K562 (cell line): ENCODE results near the gene CD84. TPM values are rescaled to one million over a fixed set of nuclear protein-coding genes. Genes with fewer than 3 reads are reported as not detected.

Experiments
- ATAC-seq: fragments of 200-7000 bp; cut with Tn5 transposase; 3 replicates; pipeline ENCODE4 v1.9.1; 2020; ENCODE audit warnings: moderate library complexity
- BruUV-seq: library from RNA; stranded (reverse); fragments of 400-500 nt; replicated peaks from 2 replicates; lab custom pipeline; 2021; lab: Mats Ljungman, UMichigan
- CTCF ChIA-PET: fragments of 300-600 bp; formaldehyde crosslinking; extraction: SDS; loops from one replicate; lab custom pipeline; 2021; ENCODE audit warnings: low intra/inter-chr PET ratio; lab: Yijun Ruan, JAX
- POLR2A ChIA-PET: fragments of 300-600, 350-650 bp; sonication (Branson Sonifier 250); formaldehyde crosslinking; extraction: SDS; loops from one replicate; lab custom pipeline; 2021; ENCODE audit warnings: antibody characterized with exemption, inconsistent platforms; lab: Yijun Ruan, JAX
- DNase-seq, 4 experiments: peaks; one replicate each; pipeline versions ENCODE4 v3.0.0 to v3.0.0-alpha.2; 2011 to 2018; ENCODE audit warnings: low spot score in 3 of 4, mixed read lengths in 3 of 4; ENCODE audit errors: extremely low read depth in 1 of 4
- FAIRE-seq: peaks from 2 replicates; lab custom pipeline; 2011; peaks lifted over from hg19 to GRCh38; lab: Jason Lieb, UNC
- H2AFZ ChIP-seq: 2 replicates; pipeline ENCODE4 v1.6.0; 2011; ENCODE audit warnings: low read depth, low read length, control low read depth, inconsistent platforms
- H3K27ac ChIP-seq: fragments of 200-600 bp; 3 replicates; pipeline ENCODE4 v1.8.0; 2011; ENCODE audit warnings: low read depth, mild to moderate bottlenecking, control low read depth, inconsistent platforms, low read length, moderate library complexity, mixed read lengths; ENCODE audit errors: extremely low read depth
- H3K27me3 ChIP-seq, 2 experiments: fragments of 300-600 bp in 1 of 2; 2 replicates in 1 of 2; 3 replicates in 1 of 2; pipeline versions ENCODE4 v1.6.0 to v1.8.0; 2011; ENCODE audit warnings: inconsistent platforms in 2 of 2, low read length in 2 of 2, mild to moderate bottlenecking in 1 of 2, mixed read lengths in 1 of 2, moderate library complexity in 1 of 2; ENCODE audit not compliant: control insufficient read depth in 2 of 2, insufficient read depth in 2 of 2
- H3K36me3 ChIP-seq: fragments of 300-600 bp; 3 replicates; pipeline ENCODE4 v1.8.0; 2011; ENCODE audit warnings: mild to moderate bottlenecking, low read length, inconsistent platforms; ENCODE audit not compliant: control insufficient read depth, insufficient read depth
- H3K4me1 ChIP-seq, 2 experiments: fragments of 200-600 bp in 1 of 2; replicated peaks in 1 of 2; 2 replicates in 1 of 2; 3 replicates in 1 of 2; pipeline versions ENCODE4 v1.5.1 to v1.8.0; 2011; ENCODE audit warnings: inconsistent platforms in 2 of 2, low read length in 2 of 2, mild to moderate bottlenecking in 1 of 2, mixed read lengths in 1 of 2, moderate library complexity in 1 of 2; ENCODE audit not compliant: control insufficient read depth in 2 of 2, insufficient read depth in 2 of 2
- H3K4me2 ChIP-seq: 2 replicates; pipeline ENCODE4 v1.6.1; 2011; ENCODE audit warnings: low read length, control low read depth, inconsistent platforms, mixed read lengths; ENCODE audit not compliant: insufficient read depth
- H3K4me3 ChIP-seq: fragments of 200-600 bp; sonication (generic), shearing (Covaris generic); 2 replicates; pipeline ENCODE4 v1.5.1; 2016; ENCODE audit warnings: control low read depth, inconsistent platforms
- H3K79me2 ChIP-seq: fragments of 200-600 bp; 3 replicates; pipeline ENCODE4 v1.8.0; 2011; ENCODE audit warnings: low read length, inconsistent platforms; ENCODE audit not compliant: control insufficient read depth, insufficient read depth
- H3K9ac ChIP-seq, 2 experiments: 2 replicates each; pipeline versions ENCODE4 v1.6.0 to v1.6.1; 2011; ENCODE audit warnings: low read depth in 2 of 2, low read length in 2 of 2, control low read depth in 1 of 2, inconsistent platforms in 1 of 2, mild to moderate bottlenecking in 1 of 2, mixed read lengths in 1 of 2; ENCODE audit not compliant: insufficient read depth in 1 of 2
- H3K9me1 ChIP-seq: one replicate; pipeline ENCODE4 v1.6.0; 2011; ENCODE audit warnings: inconsistent platforms, mild to moderate bottlenecking, low read length, moderate library complexity; ENCODE audit not compliant: control insufficient read depth, insufficient read depth
- H3K9me3 ChIP-seq: replicated peaks from 2 replicates; pipeline ENCODE4 v1.5.1; 2011; ENCODE audit warnings: low read depth, low read length, inconsistent platforms; ENCODE audit not compliant: control insufficient read depth, insufficient read depth
- H4K20me1 ChIP-seq: replicated peaks from 2 replicates; pipeline ENCODE4 v1.6.1; 2011; ENCODE audit warnings: low read length, inconsistent platforms, mixed read lengths; ENCODE audit not compliant: control insufficient read depth, insufficient read depth
- DMBX1 ChIP-seq: fragments of 250-450 bp; sonication (Bioruptor Pico); IDR thresholded peaks from 2 replicates; pipeline ENCODE4 v1.8.0; 2022; ENCODE audit warnings: inconsistent platforms, mild to moderate bottlenecking, moderate library complexity, borderline replicate concordance
- NFIC ChIP-seq: fragments of 450-650 bp; IDR thresholded peaks from 2 replicates; pipeline ENCODE4 v1.6.1; 2017; ENCODE audit warnings: mild to moderate bottlenecking, inconsistent platforms
- UBTF ChIP-seq, 2 experiments: IDR thresholded peaks; 2 replicates each; pipeline ENCODE4 v1.6.1; 2012; ENCODE audit warnings: improper control_type of control experiment in 2 of 2, low read depth in 2 of 2, low read length in 2 of 2, borderline replicate concordance in 1 of 2
- ZNF695 ChIP-seq: fragments of 450-650 bp; formaldehyde crosslinking; IDR thresholded peaks from 2 replicates; pipeline ENCODE4 v1.4.0; 2020; ENCODE audit warnings: mild to moderate bottlenecking, moderate library complexity
- WGBS: fragments of 100-300 bp; shearing (Covaris generic); methylation state at CpG from one replicate; pipeline ENCODE4 v1.1.6; 2016; ENCODE audit warnings: low coverage, mixed read lengths; ENCODE audit not compliant: insufficient coverage; ENCODE audit errors: missing lambda C conversion rate; 5-methylcytosine and 5-hydroxymethylcytosine counted together
- in situ Hi-C: fragments of 300-500 bp; cut with MboI; formaldehyde crosslinking; loops from 4 replicates; pipeline ENCODE4 v1.15.0; 2018; ENCODE audit warnings: inconsistent platforms, mixed read lengths
- intact Hi-C: fragments of 100-400 bp; cut with micrococcal nuclease; formaldehyde crosslinking; loops from 2 replicates; pipeline ENCODE4 v1.14.2; 2022
- polyA plus RNA-seq, 8 experiments: library from polyadenylated mRNA; depleted of rRNA in 4 of 8; stranded (reverse) in 5 of 8; unstranded in 3 of 8; fragments of >200 nt; fragmentation: Nextera tagmentation in 2 of 8; fragmentation: Illumina TruSeq in 1 of 8; extraction: Ambion mirVana in 2 of 8; extraction: Trizol in 1 of 8; gene quantifications; 2 replicates each; pipeline versions ENCODE4 v1.2.1 to v1.2.3, GENCODE V29; 2011 to 2014; ENCODE audit warnings: inconsistent platforms in 1 of 8, missing spikeins in 1 of 8
- total RNA-seq, 7 experiments: library from RNA; depleted of rRNA in 6 of 7; stranded (reverse); fragments of >200 nt in 6 of 7; fragmentation: Illumina TruSeq in 2 of 7; extraction: Trizol in 2 of 7; gene quantifications; 2 replicates each; pipeline versions ENCODE4 v1.2.1 to v1.2.3, GENCODE V29; 2011 to 2021; ENCODE audit warnings: low replicate concordance in 1 of 7

Gene CD84
- total and polyA plus RNA-seq, 9 of the 15 experiments (the other 6 are each of a cell fraction or from before 2014, with no cell fraction given), result 0.82 to 6.8 (median 2.0) TPM

- TF ChIP-seq DMBX1 (CRISPR knock-in tag), result peak; percentile 71; the same call in 1 of the 2 replicates
- no peak for TF ChIP-seq ZNF695 (CRISPR knock-in tag)
Measured at GRCh38 chr1:160544647-160545046, 34.6 kb downstream of the CD84 start (continued).

- H3K27ac ChIP-seq, result peak overlapping the region; percentile 93; the same call in 2 of the 3 replicates
- no peaks in the 10 kb centered on the region; the same call in 1 of the 3 replicates for H3K36me3 ChIP-seq
- WGBS, result 10% methylated on average over 2 of the region's 2 CpGs
- no peak for TF ChIP-seq UBTF (IDR thresholded peaks at IDR 0.05; ENCODE audit: borderline replicate concordance in 1 of 2, low read depth in 2 of 2, low read length in 2 of 2)
- TF ChIP-seq NFIC, result peak; percentile 39; the same call in 1 of the 2 replicates
- in situ Hi-C loops, result no loop called here
- H2AFZ ChIP-seq, result peak overlapping the region; percentile 81; the same call in 1 of the 2 replicates
- BruUV-seq, result no TSS peak
- intact Hi-C loops, result loop anchor here (5.0 kb wide), 2 partner anchors 45 to 125 kb away; no protein-coding TSS in a partner anchor
- ATAC-seq (no peak), DNase-seq (no peak), FAIRE-seq (no peak)
- no peaks in the 10 kb centered on the region for H3K79me2 ChIP-seq
- CTCF ChIA-PET, result no interaction called here
- POLR2A ChIA-PET, result no interaction called here
- no peaks in the 10 kb centered on the region for H3K9me1 ChIP-seq
- no peaks in the 10 kb centered on the region for H4K20me1 ChIP-seq
- H3K4me2 ChIP-seq, result no peak overlapping the region
- H3K9me3 ChIP-seq, result peaks cover 11% of the 10 kb centered on the region
- H3K9ac ChIP-seq, result peak overlapping the region in 1 of 2 experiments; percentile 75; a peak in 1 of 4 replicates
- no peaks in the 10 kb centered on the region for H3K27me3 ChIP-seq
- H3K4me3 ChIP-seq, result no peak overlapping the region
- H3K4me1 ChIP-seq, result peaks cover 34 to 61% of the 10 kb centered on the region in 2 experiments
Measured at GRCh38 chr1:160542303-160542945, 36.9 kb downstream of the CD84 start.
